Measurements from ENCODE around the gene PARD6A.

Gene PARD6A

GRCh38 chr16:67653789-67654402 lies 6.9 kb upstream of the PARD6A start:
- Histone ChIP-seq H3K9me3 (ENCODE audit: control insufficient read depth, low read length) (no peaks in the 10 kb centered on the region), H3K4me3 (ENCODE audit: insufficient read depth, low read depth, low read length) (peak overlapping the region; percentile 30), H3K36me3 (ENCODE audit: control insufficient read depth, insufficient read depth, low read length) (no peaks in the 10 kb centered on the region), H3K4me1 (ENCODE audit: control insufficient read depth, insufficient read depth, low read length) (peaks cover 3% of the 10 kb centered on the region), H3K27me3 (ENCODE audit: control insufficient read depth, insufficient read depth, low read length, poor library complexity, severe bottlenecking) (peaks cover 32% of the 10 kb centered on the region), H3K27ac (ENCODE audit: insufficient read depth, low read depth, low read length, poor library complexity, severe bottlenecking) (no peak overlapping the region)
- WGBS, 2 experiments = 61 to 63% methylated on average over 25 of the region's 25 CpGs

GRCh38 chr16:67654403-67654911 lies 6.3 kb upstream of the PARD6A start:
- Histone ChIP-seq H3K4me1 (ENCODE audit: control insufficient read depth, insufficient read depth, low read length) (peaks cover 8% of the 10 kb centered on the region), H3K36me3 (ENCODE audit: control insufficient read depth, insufficient read depth, low read length) (no peaks in the 10 kb centered on the region), H3K27me3 (ENCODE audit: control insufficient read depth, insufficient read depth, low read length, poor library complexity, severe bottlenecking) (peaks cover 32% of the 10 kb centered on the region), H3K27ac (ENCODE audit: insufficient read depth, low read depth, low read length, poor library complexity, severe bottlenecking) (no peak overlapping the region), H3K9me3 (ENCODE audit: control insufficient read depth, low read length) (no peaks in the 10 kb centered on the region), H3K4me3 (ENCODE audit: insufficient read depth, low read depth, low read length) (no peak overlapping the region)
- 90 to 92% methylated on average over 30 of the region's 30 CpGs for WGBS, 2 experiments

GRCh38 chr16:67655363-67655762 lies 5.4 kb upstream of the PARD6A start:
- Histone ChIP-seq H3K36me3 (ENCODE audit: control insufficient read depth, insufficient read depth, low read length) (no peaks in the 10 kb centered on the region), H3K4me1 (ENCODE audit: control insufficient read depth, insufficient read depth, low read length) (peaks cover 9% of the 10 kb centered on the region), H3K4me3 (ENCODE audit: insufficient read depth, low read depth, low read length) (no peak overlapping the region), H3K27me3 (ENCODE audit: control insufficient read depth, insufficient read depth, low read length, poor library complexity, severe bottlenecking) (peaks cover 32% of the 10 kb centered on the region), H3K9me3 (ENCODE audit: control insufficient read depth, low read length) (no peaks in the 10 kb centered on the region), H3K27ac (ENCODE audit: insufficient read depth, low read depth, low read length, poor library complexity, severe bottlenecking) (no peak overlapping the region)
- WGBS, 2 experiments = 86 to 87% methylated on average over 4 of the region's 4 CpGs

GRCh38 chr16:67656344-67657016 lies 4.3 kb upstream of the PARD6A start:
- no peaks in the 10 kb centered on the region for H3K36me3 ChIP-seq (ENCODE audit: control insufficient read depth, insufficient read depth, low read length)
- no peaks in the 10 kb centered on the region for H3K9me3 ChIP-seq (ENCODE audit: control insufficient read depth, low read length)
- no peak overlapping the region for H3K27ac ChIP-seq (ENCODE audit: insufficient read depth, low read depth, low read length, poor library complexity, severe bottlenecking)
- peaks cover 31% of the 10 kb centered on the region for H3K27me3 ChIP-seq (ENCODE audit: control insufficient read depth, insufficient read depth, low read length, poor library complexity, severe bottlenecking)
- H3K4me3 ChIP-seq (ENCODE audit: insufficient read depth, low read depth, low read length) = no peak overlapping the region
- WGBS, 2 experiments = 86 to 89% methylated on average over 9 of the region's 9 CpGs
- peaks cover 13% of the 10 kb centered on the region for H3K4me1 ChIP-seq (ENCODE audit: control insufficient read depth, insufficient read depth, low read length)

- H3K36me3 ChIP-seq (ENCODE audit: control insufficient read depth, insufficient read depth, low read length) = no peaks in the 10 kb centered on the region
- no peak overlapping the region for H3K4me3 ChIP-seq (ENCODE audit: insufficient read depth, low read depth, low read length)
- H3K4me1 ChIP-seq (ENCODE audit: control insufficient read depth, insufficient read depth, low read length) = peaks cover 19% of the 10 kb centered on the region
- H3K9me3 ChIP-seq (ENCODE audit: control insufficient read depth, low read length) = no peaks in the 10 kb centered on the region
- peaks cover 31% of the 10 kb centered on the region for H3K27me3 ChIP-seq (ENCODE audit: control insufficient read depth, insufficient read depth, low read length, poor library complexity, severe bottlenecking)
- WGBS, 2 experiments = 94 to 96% methylated on average over 16 of the region's 16 CpGs
- no peak overlapping the region for H3K27ac ChIP-seq (ENCODE audit: insufficient read depth, low read depth, low read length, poor library complexity, severe bottlenecking)
Observed at GRCh38 chr16:67657017-67657608, 3.6 kb upstream of the PARD6A start.

- Histone ChIP-seq H3K27ac (ENCODE audit: insufficient read depth, low read depth, low read length, poor library complexity, severe bottlenecking) (no peak overlapping the region), H3K9me3 (ENCODE audit: control insufficient read depth, low read length) (no peaks in the 10 kb centered on the region), H3K36me3 (ENCODE audit: control insufficient read depth, insufficient read depth, low read length) (no peaks in the 10 kb centered on the region), H3K4me3 (ENCODE audit: insufficient read depth, low read depth, low read length) (no peak overlapping the region), H3K4me1 (ENCODE audit: control insufficient read depth, insufficient read depth, low read length) (peaks cover 19% of the 10 kb centered on the region), H3K27me3 (ENCODE audit: control insufficient read depth, insufficient read depth, low read length, poor library complexity, severe bottlenecking) (peaks cover 26% of the 10 kb centered on the region)
- WGBS, 2 experiments = 95 to 96% methylated on average over 18 of the region's 18 CpGs
Observed at GRCh38 chr16:67657751-67658518, 2.8 kb upstream of the PARD6A start.

GRCh38 chr16:67658849-67659674 lies 1.7 kb upstream of the PARD6A start:
- Histone ChIP-seq H3K36me3 (ENCODE audit: control insufficient read depth, insufficient read depth, low read length) (no peaks in the 10 kb centered on the region), H3K4me3 (ENCODE audit: insufficient read depth, low read depth, low read length) (peak overlapping the region; percentile 90), H3K4me1 (ENCODE audit: control insufficient read depth, insufficient read depth, low read length) (peaks cover 19% of the 10 kb centered on the region), H3K27ac (ENCODE audit: insufficient read depth, low read depth, low read length, poor library complexity, severe bottlenecking) (no peak overlapping the region), H3K27me3 (ENCODE audit: control insufficient read depth, insufficient read depth, low read length, poor library complexity, severe bottlenecking) (peaks cover 15% of the 10 kb centered on the region), H3K9me3 (ENCODE audit: control insufficient read depth, low read length) (no peaks in the 10 kb centered on the region)
- 42 to 47% methylated on average over 19 to 21 of the region's 21 CpGs for WGBS, 2 experiments

GRCh38 chr16:67659675-67660563 lies 841 bp upstream of the PARD6A start, which contains the start of gene ACD:
Gene ACD, minus strand, starts transcription at chr16:67660260. Its CDS starts 40 bp downstream, at chr16:67660220.
- no peaks in the 10 kb centered on the region for H3K9me3 ChIP-seq (ENCODE audit: control insufficient read depth, low read length)
- H3K27me3 ChIP-seq (ENCODE audit: control insufficient read depth, insufficient read depth, low read length, poor library complexity, severe bottlenecking) = peaks cover 6% of the 10 kb centered on the region
- H3K4me3 ChIP-seq (ENCODE audit: insufficient read depth, low read depth, low read length) = peak within 1 kb of the TSS; percentile 90
- 1% methylated on average over 83 of the region's 83 CpGs for WGBS, 2 experiments
- H3K27ac ChIP-seq (ENCODE audit: insufficient read depth, low read depth, low read length, poor library complexity, severe bottlenecking) = peak within 1 kb of the TSS; percentile 86
- H3K4me1 ChIP-seq (ENCODE audit: control insufficient read depth, insufficient read depth, low read length) = peaks cover 19% of the 10 kb centered on the region
- H3K36me3 ChIP-seq (ENCODE audit: control insufficient read depth, insufficient read depth, low read length) = no peaks in the 10 kb centered on the region
